WTC11 (cell line): ENCODE results near the gene TRIM51.
"Not testable (repeated sequence)": the region's sequence is repeated elsewhere in the genome, so short reads cannot be mapped to it uniquely, and the experiment has no call there.

ENCODE experiments used
- AFF4 ChIP-seq: sonication (generic); formaldehyde crosslinking; IDR thresholded peaks from 2 replicates; pipeline ENCODE4 v1.8.1; 2023; ENCODE audit warnings: mild to moderate bottlenecking, missing genetic modification reagents, borderline replicate concordance
- CREB1 ChIP-seq: sonication (generic); formaldehyde crosslinking; IDR thresholded peaks from 2 replicates; pipeline ENCODE4 v1.8.0; 2023; ENCODE audit warnings: mild to moderate bottlenecking, missing genetic modification reagents
- CTCF ChIP-seq: fragments of 200-600 bp; IDR thresholded peaks from 2 replicates; pipeline ENCODE4 v1.8.0; 2022; ENCODE audit warnings: antibody characterized with exemption
- EMX1 ChIP-seq: fragments of 250-450 bp; sonication (Bioruptor Pico); IDR thresholded peaks from 2 replicates; pipeline ENCODE4 v1.8.0; 2021; ENCODE audit warnings: mild to moderate bottlenecking
- ERG ChIP-seq: fragments of 250-450 bp; sonication (Bioruptor Pico); IDR thresholded peaks from 2 replicates; pipeline ENCODE4 v1.8.0; 2021; ENCODE audit warnings: mild to moderate bottlenecking
- ETV6 ChIP-seq: sonication (generic); formaldehyde crosslinking; IDR thresholded peaks from 2 replicates; pipeline ENCODE4 v1.8.1; 2022; ENCODE audit warnings: mild to moderate bottlenecking, missing genetic modification reagents
- FOXP4 ChIP-seq: sonication (generic); formaldehyde crosslinking; IDR thresholded peaks from 2 replicates; pipeline ENCODE4 v1.8.0; 2022; ENCODE audit warnings: mild to moderate bottlenecking, missing genetic modification reagents
- JUN ChIP-seq: sonication (generic); formaldehyde crosslinking; IDR thresholded peaks from 2 replicates; pipeline ENCODE4 v1.8.0; 2023; ENCODE audit warnings: mild to moderate bottlenecking, missing genetic modification reagents
- MAX ChIP-seq: sonication (generic); formaldehyde crosslinking; IDR thresholded peaks from 2 replicates; pipeline ENCODE4 v1.8.0; 2022; ENCODE audit warnings: mild to moderate bottlenecking, missing genetic modification reagents
- NR3C1 ChIP-seq: sonication (generic); formaldehyde crosslinking; conservative IDR thresholded peaks from 2 replicates; pipeline ENCODE4 v1.8.1; 2023; ENCODE audit warnings: low read depth, mild to moderate bottlenecking, missing genetic modification reagents
- TCF7 ChIP-seq: sonication (generic); formaldehyde crosslinking; IDR thresholded peaks from 2 replicates; pipeline ENCODE4 v1.8.0; 2022; ENCODE audit warnings: mild to moderate bottlenecking, low read depth, missing genetic modification reagents, moderate library complexity
- ZNF232 ChIP-seq: sonication (generic); formaldehyde crosslinking; IDR thresholded peaks from 2 replicates; pipeline ENCODE4 v1.8.0; 2022; ENCODE audit warnings: mild to moderate bottlenecking, missing genetic modification reagents
- TF ChIP-seq, protein P1 (sequence below): sonication (generic); formaldehyde crosslinking; IDR thresholded peaks from 2 replicates; pipeline ENCODE4 v1.8.1; 2022; ENCODE audit warnings: missing genetic modification reagents, borderline replicate concordance

- TF ChIP-seq FOXP4 (CRISPR knock-in tag); ERG (CRISPR knock-in tag); CTCF; MAX (CRISPR knock-in tag); AFF4; TCF7 (CRISPR knock-in tag); ZNF232; ETV6 (CRISPR knock-in tag); EMX1; NR3C1; CREB1 (CRISPR knock-in tag); JUN (CRISPR knock-in tag): not testable (repeated sequence)
- TF ChIP-seq, protein P1, sequence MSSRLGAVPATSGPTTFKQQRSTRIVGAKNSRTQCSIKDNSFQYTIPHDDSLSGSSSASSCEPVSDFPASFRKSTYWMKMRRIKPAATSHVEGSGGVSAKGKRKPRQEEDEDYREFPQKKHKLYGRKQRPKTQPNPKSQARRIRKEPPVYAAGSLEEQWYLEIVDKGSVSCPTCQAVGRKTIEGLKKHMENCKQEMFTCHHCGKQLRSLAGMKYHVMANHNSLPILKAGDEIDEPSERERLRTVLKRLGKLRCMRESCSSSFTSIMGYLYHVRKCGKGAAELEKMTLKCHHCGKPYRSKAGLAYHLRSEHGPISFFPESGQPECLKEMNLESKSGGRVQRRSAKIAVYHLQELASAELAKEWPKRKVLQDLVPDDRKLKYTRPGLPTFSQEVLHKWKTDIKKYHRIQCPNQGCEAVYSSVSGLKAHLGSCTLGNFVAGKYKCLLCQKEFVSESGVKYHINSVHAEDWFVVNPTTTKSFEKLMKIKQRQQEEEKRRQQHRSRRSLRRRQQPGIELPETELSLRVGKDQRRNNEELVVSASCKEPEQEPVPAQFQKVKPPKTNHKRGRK (CRISPR knock-in tag) = not testable (repeated sequence)
These were observed 10.0 kb upstream of the TRIM51 start for GRCh38 chr11:55873146-55873545.
